Loucy (cell line): Measurements from ENCODE around the gene C9orf85.

ENCODE experiments used
- H2AFZ ChIP-seq: fragments of 200-600 bp; sonication (generic); 2 replicates; pipeline ENCODE4 v1.6.0; 2016; ENCODE audit warnings: antibody characterized with exemption, mild to moderate bottlenecking, low read length, moderate library complexity
- H3F3A ChIP-seq: fragments of 200-600 bp; 2 replicates; pipeline ENCODE4 v1.6.0; 2016; ENCODE audit warnings: antibody characterized with exemption, low read depth, mild to moderate bottlenecking
- H3K27me3 ChIP-seq: fragments of 200-600 bp; sonication (generic); 2 replicates; pipeline ENCODE4 v1.6.1; 2014; ENCODE audit warnings: low read length, mild to moderate bottlenecking; ENCODE audit not compliant: insufficient read depth, poor library complexity, severe bottlenecking
- H3K36me3 ChIP-seq: fragments of 200-600 bp; sonication (generic); 2 replicates; pipeline ENCODE4 v1.6.1; 2016; ENCODE audit warnings: low read length; ENCODE audit not compliant: insufficient read depth
- H3K4me1 ChIP-seq: fragments of 200-600 bp; sonication (generic); 2 replicates; pipeline ENCODE4 v1.5.1; 2014; ENCODE audit warnings: low read length, mild to moderate bottlenecking; ENCODE audit not compliant: insufficient read depth, poor library complexity, severe bottlenecking
- H3K4me2 ChIP-seq: fragments of 200-600 bp; sonication (generic); 2 replicates; pipeline ENCODE4 v1.6.0; 2014; ENCODE audit warnings: antibody characterized with exemption, low read length, low read depth, mild to moderate bottlenecking; ENCODE audit not compliant: poor library complexity, severe bottlenecking
- H3K4me3 ChIP-seq: fragments of 200-600 bp; sonication (generic); 2 replicates; pipeline ENCODE4 v1.5.1; 2014; ENCODE audit warnings: low read length, mild to moderate bottlenecking, mixed read lengths; ENCODE audit not compliant: poor library complexity, severe bottlenecking
- H3K79me2 ChIP-seq: fragments of 200-600 bp; sonication (generic); 2 replicates; pipeline ENCODE4 v1.6.1; 2014; ENCODE audit warnings: low read length; ENCODE audit not compliant: insufficient read depth
- H3K9ac ChIP-seq: fragments of 200-600 bp; sonication (generic); 2 replicates; pipeline ENCODE4 v1.6.0; 2014; ENCODE audit warnings: mild to moderate bottlenecking, low read depth, low read length, moderate library complexity; ENCODE audit not compliant: poor library complexity, severe bottlenecking
- H3K9me2 ChIP-seq: fragments of 200-600 bp; sonication (generic); replicated peaks from 2 replicates; pipeline ENCODE4 v1.6.1; 2016; ENCODE audit warnings: low read depth, low read length, mixed read lengths
- H3K9me3 ChIP-seq: fragments of 200-600 bp; sonication (generic); 2 replicates; pipeline ENCODE4 v1.6.1; 2014; ENCODE audit warnings: mild to moderate bottlenecking, antibody characterized with exemption, low read length, low read depth; ENCODE audit not compliant: insufficient read depth
- H4K20me1 ChIP-seq: fragments of 200-600 bp; sonication (generic); 2 replicates; pipeline ENCODE4 v1.6.0; 2014; ENCODE audit warnings: antibody characterized with exemption, low read length, mild to moderate bottlenecking; ENCODE audit not compliant: insufficient read depth, poor library complexity, severe bottlenecking
- EZH2phosphoT487 ChIP-seq: fragments of 200-600 bp; IDR thresholded peaks from 2 replicates; pipeline ENCODE4 v1.6.1; 2018; ENCODE audit warnings: antibody characterized with exemption, mild to moderate bottlenecking, moderate library complexity, borderline replicate concordance
- TF ChIP-seq, protein P1 (sequence below): fragments of 200-600 bp; sonication (generic); conservative IDR thresholded peaks from 2 replicates; pipeline ENCODE4 v1.5.1; 2014; ENCODE audit warnings: mild to moderate bottlenecking, antibody characterized with exemption, low read length

C9orf85 gene

DNA sequence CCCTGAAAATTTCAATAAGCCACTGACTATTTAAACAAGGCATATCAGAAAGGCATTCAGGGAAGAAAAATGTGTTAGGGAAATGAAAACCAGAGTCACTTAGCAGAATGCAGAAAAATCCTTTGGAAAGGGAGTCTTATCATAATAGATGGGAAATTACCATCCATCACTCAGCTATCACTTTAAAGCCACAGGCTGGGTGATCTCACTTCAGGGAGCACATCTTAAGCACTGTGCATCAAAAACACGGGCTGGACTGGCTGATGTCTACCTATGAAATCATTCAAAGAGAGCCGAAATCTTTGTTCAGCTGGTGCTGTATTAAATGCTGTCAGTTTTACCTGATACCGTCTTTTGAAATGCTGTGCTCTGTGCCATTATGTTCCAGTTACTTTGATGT is 75.5 kb downstream of the C9orf85 start:
- Histone ChIP-seq H3K9ac (no peak overlapping the region), H3K9me2 (no peaks in the 10 kb centered on the region), H4K20me1 (no peaks in the 10 kb centered on the region), H3K4me2 (no peak overlapping the region), H2AFZ (no peak overlapping the region), H3K27me3 (no peaks in the 10 kb centered on the region), H3K36me3 (no peaks in the 10 kb centered on the region), H3K4me3 (no peak overlapping the region), H3K9me3 (no peaks in the 10 kb centered on the region), H3K79me2 (no peaks in the 10 kb centered on the region), H3K4me1 (no peaks in the 10 kb centered on the region), H3F3A (no peaks in the 10 kb centered on the region)
- TF ChIP-seq, protein P1, sequence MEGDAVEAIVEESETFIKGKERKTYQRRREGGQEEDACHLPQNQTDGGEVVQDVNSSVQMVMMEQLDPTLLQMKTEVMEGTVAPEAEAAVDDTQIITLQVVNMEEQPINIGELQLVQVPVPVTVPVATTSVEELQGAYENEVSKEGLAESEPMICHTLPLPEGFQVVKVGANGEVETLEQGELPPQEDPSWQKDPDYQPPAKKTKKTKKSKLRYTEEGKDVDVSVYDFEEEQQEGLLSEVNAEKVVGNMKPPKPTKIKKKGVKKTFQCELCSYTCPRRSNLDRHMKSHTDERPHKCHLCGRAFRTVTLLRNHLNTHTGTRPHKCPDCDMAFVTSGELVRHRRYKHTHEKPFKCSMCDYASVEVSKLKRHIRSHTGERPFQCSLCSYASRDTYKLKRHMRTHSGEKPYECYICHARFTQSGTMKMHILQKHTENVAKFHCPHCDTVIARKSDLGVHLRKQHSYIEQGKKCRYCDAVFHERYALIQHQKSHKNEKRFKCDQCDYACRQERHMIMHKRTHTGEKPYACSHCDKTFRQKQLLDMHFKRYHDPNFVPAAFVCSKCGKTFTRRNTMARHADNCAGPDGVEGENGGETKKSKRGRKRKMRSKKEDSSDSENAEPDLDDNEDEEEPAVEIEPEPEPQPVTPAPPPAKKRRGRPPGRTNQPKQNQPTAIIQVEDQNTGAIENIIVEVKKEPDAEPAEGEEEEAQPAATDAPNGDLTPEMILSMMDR, result no peak
- TF ChIP-seq EZH2phosphoT487, result no peak

- TF ChIP-seq, protein P1, result no peak
- TF ChIP-seq EZH2phosphoT487, result no peak
- H2AFZ ChIP-seq, result no peak overlapping the region
- H3K9me3 ChIP-seq, result no peaks in the 10 kb centered on the region
- H3K36me3 ChIP-seq, result no peaks in the 10 kb centered on the region
- no peaks in the 10 kb centered on the region for H3K27me3 ChIP-seq
- H3K79me2 ChIP-seq, result no peaks in the 10 kb centered on the region
- no peaks in the 10 kb centered on the region for H3K4me1 ChIP-seq
- no peaks in the 10 kb centered on the region for H3K9me2 ChIP-seq
- no peaks in the 10 kb centered on the region for H4K20me1 ChIP-seq
- H3F3A ChIP-seq, result no peaks in the 10 kb centered on the region
- no peak overlapping the region for H3K9ac ChIP-seq
- H3K4me3 ChIP-seq, result no peak overlapping the region
- H3K4me2 ChIP-seq, result no peak overlapping the region
Observed at GRCh38 chr9:71987471-71988371, 76.3 kb downstream of the C9orf85 start.

DNA sequence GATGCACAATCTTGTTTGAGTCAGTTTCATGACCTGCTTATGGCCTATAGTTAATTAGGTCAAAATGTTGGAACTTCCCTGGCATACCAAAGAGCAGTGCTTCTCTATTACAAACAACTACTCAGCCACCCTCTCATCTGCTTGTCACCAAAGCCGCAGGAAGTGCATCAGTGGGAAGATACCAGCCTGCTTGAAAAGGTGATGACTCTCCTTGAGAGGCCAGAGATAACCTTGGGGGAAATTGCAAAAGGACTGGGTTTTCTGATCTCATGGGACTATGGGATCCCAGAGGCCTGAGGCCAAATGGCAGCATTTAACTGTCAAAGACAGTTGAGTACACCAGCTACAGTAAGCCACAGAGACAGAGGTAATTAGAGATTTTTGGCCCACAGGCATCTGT is 79.0 kb downstream of the C9orf85 start:
- H3K4me2 ChIP-seq, result no peak overlapping the region
- no peaks in the 10 kb centered on the region for H4K20me1 ChIP-seq
- H3K4me1 ChIP-seq, result peaks cover 4% of the 10 kb centered on the region
- no peaks in the 10 kb centered on the region for H3K36me3 ChIP-seq
- H3K9me2 ChIP-seq, result no peaks in the 10 kb centered on the region
- H3K9me3 ChIP-seq, result no peaks in the 10 kb centered on the region
- no peak overlapping the region for H2AFZ ChIP-seq
- H3K27me3 ChIP-seq, result no peaks in the 10 kb centered on the region
- H3K4me3 ChIP-seq, result no peak overlapping the region
- no peak overlapping the region for H3K9ac ChIP-seq
- H3F3A ChIP-seq, result no peaks in the 10 kb centered on the region
- no peaks in the 10 kb centered on the region for H3K79me2 ChIP-seq
- TF ChIP-seq, protein P1, result no peak
- TF ChIP-seq EZH2phosphoT487, result no peak
